ENCODE results near the gene PAN3.
"Not testable (repeated sequence)": the region's sequence is repeated elsewhere in the genome, so short reads cannot be mapped to it uniquely, and the experiment has no call there.

The PAN3 gene

DNA sequence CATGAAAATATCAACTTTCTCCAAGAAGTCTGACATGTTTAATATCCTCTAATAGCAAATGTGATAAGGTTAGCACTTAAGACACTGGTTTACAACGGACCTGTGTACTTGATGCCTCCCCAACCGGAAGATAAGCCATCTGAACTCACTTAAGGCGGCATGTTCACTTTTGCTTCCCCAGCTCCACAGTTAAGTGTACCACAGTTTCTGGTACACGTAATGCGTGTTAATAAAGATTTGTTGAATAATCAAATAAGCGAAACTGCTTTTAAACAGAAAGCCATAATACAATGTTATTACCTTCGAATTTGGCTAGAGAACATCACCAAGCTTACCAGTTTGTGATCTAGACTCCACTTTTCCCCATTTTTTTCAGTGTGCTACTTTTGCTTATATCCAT is 1.4 kb upstream of the PAN3 start:
- peak; percentile 17 for DNase-seq (ENCODE audit: low spot score)

DNA sequence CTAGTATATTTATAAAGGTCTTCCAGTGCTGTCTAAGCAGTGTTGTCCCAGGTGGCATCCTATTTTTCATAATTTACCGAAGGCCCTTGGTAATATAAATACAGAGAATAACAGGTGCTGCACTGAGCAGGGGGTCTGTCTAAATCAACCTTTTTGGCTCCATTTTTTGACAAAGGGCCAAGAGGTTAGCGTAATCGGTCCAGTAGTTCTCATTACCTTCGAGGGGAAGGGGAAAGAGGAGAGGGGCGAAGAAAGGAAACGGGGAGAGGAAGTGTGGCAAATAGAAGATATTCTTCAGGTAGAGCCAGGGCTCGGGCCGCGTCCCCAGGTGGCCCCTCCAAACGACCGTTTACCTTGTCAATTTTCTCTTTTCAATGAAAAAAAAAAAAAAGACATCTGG is 749 bp upstream of the PAN3 start:
- no peak for DNase-seq (ENCODE audit: low spot score)

- DNase-seq (ENCODE audit: low spot score): peak; percentile 88
These were observed 568 bp downstream of the PAN3 start for GRCh38 chr13:28138756-28139470.

- no peak for DNase-seq (ENCODE audit: low spot score)
These were observed 2.2 kb downstream of the PAN3 start for GRCh38 chr13:28140433-28141125.

DNA sequence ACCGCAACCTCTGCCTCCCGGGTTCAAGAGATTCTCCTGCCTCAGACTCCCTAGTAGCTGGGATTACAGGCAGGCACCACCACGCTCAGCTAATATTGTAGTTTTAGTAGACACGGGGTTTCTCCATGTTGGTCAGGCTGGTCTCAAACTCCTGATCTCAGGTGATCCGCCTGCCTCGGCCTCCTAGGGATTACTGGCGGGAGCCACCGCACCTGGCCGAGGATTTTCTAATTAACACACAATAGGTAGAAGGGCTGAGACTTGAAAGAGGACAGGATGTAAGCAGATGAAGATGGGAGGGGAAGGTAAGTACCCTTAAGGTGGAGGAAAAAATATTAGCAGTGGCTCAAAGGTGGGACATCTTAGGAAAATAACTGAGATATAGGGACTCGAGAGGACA is 3.2 kb downstream of the PAN3 start:
- DNase-seq (ENCODE audit: low spot score): not testable (repeated sequence)

DNA sequence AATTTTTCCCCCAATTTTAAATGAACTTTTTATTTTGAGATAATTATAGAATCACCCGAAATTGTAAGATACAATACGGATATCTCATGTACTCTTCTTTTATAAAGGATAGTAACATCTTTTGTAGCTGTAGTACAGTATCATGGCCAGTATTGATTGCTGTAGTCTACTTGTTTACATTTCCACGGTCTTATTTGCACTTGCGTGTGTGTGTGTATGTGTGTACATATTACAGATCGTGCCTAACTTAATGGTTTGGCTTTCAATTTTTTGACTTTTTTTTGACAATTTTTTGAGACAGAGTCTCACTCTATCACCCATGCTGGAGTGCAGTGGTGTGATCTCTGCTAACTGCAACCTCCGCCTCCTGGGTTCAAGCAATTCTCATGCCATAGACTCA is 6.7 kb downstream of the PAN3 start:
- DNase-seq (ENCODE audit: low spot score): no peak

DNA sequence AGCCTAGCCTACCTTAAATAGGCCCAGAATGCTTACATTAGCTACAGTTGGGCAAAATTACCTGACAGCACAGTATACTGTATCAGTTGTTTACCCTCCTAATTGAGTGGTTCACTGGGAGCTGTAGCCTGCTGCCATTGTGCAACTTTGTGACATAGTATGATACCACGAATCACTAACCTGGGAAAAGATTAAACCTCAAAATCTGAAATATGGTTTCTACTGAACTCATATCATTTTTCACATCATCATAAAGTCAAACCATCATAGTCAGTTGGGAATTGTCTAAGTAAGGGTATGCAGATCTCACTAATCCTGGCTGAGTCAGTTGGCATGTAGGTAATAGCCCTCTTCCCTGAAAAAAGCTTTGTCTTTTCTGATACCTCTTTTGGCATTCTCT is 9.2 kb downstream of the PAN3 start:
- no peak for DNase-seq (ENCODE audit: low spot score)

DNA sequence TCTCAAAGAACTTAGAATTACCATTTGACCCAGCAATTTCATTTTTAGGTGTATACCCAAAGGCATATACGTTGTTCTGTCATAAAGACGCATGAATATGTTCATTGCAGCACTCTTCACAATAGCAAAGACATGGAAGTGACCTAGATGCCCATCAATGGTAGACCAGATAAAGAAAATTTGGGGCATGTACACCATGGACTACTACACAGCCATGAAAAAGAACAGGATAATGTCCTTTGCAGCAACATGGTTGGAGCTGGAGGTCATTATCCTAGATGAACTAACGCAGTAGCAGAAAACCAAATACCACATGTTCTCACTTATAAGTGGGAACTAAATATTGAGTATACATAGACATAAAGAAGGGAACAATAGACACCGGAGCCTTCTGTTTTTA is 20.7 kb downstream of the PAN3 start:
- DNase-seq (ENCODE audit: low spot score): no peak

GRCh38 chr13:28161370-28161769 is 23.0 kb downstream of the PAN3 start:
- DNase-seq (ENCODE audit: low spot score): no peak

GRCh38 chr13:28163587-28163986 is 25.2 kb downstream of the PAN3 start:
- DNase-seq (ENCODE audit: low spot score): no peak

GRCh38 chr13:28166257-28166656 is 27.9 kb downstream of the PAN3 start:
- no peak for DNase-seq (ENCODE audit: low spot score)

DNA sequence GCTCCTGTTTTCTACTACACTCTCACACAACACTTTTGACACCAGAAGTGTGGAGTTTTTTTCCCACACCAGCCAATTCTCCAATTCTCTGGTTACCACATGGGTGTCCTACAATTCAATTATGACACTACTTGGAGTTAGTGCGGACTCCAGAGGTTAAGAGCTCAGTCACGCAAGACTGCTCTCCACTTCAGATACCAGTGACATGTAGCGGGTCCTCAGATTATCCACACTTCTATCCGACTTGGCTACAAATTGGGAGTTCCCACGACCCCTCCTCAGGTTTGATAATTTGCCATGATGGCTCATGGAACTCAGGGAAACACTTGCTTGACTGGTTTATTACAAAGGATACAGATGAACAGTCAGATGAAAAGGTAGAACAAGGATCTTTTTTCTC is 32.9 kb downstream of the PAN3 start:
- DNase-seq (ENCODE audit: low spot score): no peak

GRCh38 chr13:28172947-28173346 is 34.6 kb downstream of the PAN3 start:
- DNase-seq (ENCODE audit: low spot score): no peak

DNA sequence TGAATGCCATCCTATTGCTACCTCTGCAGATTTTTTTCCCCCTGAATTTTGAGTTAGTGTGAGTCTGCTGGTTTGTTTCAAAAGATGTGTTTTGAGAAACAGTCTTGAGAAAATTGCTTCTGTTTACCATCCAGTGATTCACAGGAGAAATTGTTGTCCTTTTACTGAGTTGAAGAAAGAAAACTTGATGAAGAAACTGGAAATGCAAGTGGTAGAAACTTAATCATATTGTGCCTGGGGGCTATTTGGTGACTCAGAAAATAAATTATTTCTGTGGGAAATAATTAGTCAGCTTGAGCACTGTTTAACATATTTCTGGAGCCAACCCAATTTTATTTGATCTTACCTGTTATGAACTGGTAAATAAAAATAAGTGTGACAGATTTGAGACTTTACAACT is 35.4 kb downstream of the PAN3 start:
- no peak for DNase-seq (ENCODE audit: low spot score)

DNA sequence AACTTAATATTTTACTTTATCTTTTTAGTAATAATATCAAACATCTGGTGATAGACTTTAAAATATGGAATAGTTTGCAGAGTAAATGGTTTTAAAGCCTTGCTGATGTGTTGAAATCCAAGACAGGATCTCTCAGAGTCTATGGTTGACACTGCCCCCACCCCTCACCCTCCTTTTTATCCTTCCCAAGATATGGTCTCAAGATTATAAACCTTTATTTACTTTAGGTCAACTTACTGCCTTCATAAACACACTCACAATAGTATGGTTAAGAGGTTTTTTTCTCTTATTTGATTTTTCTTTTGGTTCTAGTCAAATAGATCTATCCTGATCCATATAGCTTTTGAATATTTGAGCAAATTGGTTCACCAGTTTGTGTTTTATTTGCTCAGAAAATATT is 39.0 kb downstream of the PAN3 start:
- no peak for DNase-seq (ENCODE audit: low spot score)

GRCh38 chr13:28177877-28178276 is 39.5 kb downstream of the PAN3 start:
- no peak for DNase-seq (ENCODE audit: low spot score)

DNA sequence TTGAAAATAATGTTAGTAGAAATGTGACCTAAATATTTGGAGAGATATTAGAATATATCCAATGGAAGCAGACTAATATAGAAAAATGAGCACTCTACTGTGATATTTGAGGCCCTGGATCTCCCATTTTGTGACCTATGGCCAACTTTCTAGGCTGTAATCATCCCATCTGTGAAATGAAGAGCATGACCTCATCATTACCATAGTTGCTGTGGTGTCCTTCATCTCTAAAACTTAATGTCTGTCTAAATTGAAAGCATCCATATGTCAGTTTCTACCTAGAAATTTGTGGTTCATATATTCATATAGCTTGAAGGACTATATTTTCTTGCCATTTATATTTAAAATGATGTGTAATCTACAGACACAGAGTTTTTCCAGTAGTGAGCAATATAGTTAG is 41.6 kb downstream of the PAN3 start:
- no peak for DNase-seq (ENCODE audit: low spot score)

DNA sequence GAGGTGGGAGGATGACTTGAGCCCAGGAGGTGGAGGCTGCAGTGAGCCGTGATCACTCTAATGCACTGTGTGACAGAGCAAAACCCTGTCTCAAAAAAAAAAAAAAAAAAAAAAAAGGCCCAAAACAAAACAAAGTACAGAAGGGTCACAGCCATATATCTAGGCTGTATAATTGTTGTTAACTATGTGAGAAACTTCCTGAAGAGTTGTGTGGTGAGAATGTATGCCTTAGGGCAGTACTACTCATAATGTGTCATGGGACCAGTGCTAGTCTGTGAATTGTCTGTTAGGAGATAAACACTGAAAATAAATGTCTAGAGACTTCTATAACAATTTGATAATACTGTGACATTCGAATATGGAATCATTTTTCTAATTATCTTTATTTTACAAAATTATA is 43.1 kb downstream of the PAN3 start:
- no peak for DNase-seq (ENCODE audit: low spot score)

DNA sequence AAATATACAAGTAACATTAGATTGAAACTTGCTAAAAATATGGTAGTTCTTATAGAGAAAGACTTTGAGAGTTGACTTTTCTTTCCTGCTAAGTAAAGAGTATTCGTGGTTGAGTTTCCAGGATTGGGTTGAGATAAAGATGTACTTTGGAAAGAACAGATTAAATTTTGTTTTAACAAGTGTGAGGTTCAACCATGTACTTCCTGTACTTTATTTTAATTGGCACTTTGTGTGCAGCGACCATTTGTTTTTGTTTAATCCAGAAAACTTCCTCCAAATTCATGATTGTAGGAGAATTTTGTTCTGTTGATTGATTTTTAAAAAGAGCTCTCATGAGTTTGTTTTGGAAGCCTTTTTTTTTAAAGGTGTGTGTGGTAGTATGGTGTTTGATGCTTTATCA is 46.9 kb downstream of the PAN3 start:
- DNase-seq (ENCODE audit: low spot score): no peak

- DNase-seq (ENCODE audit: low spot score): no peak
These were observed 60.7 kb downstream of the PAN3 start for GRCh38 chr13:28199089-28199488.

- no peak for DNase-seq (ENCODE audit: low spot score)
These were observed 65.7 kb downstream of the PAN3 start for GRCh38 chr13:28204043-28204442.

DNA sequence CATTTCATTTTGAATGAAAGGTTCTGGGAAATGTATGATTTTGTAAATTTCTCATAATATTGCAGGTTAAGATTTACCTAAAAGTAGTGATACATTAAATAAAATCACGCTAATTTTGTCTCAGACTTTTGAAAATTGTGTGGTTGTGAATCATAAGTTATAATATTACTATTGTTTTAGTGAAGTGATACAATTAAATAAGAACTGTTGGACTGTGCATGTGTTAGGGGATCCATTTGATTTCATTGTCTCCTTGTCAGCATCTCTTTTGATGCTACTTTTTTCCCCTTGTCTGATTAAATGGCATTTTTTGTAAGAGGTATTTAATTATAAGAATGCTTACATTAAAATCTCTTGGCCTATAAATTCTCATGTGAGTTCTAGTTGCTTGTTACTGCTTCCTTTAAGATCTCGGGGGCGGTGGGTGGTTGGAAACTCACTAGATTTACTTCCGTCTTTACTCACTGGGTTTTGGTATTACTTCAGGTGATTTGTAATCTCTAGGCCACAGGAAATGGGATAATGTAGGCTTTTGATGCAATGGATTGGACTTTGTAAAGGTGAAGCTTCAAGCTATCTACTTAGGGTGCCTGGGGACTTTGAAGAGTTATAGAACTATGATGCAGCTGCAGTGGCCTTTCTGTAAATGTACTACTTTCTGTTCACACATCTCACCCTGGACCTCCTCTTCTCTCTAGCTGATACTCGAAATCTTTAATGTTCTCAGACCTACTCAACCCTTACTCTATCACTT is 66.5 kb downstream of the PAN3 start:
- DNase-seq (ENCODE audit: low spot score): no peak

- no peak for DNase-seq (ENCODE audit: low spot score)
These were observed 80.3 kb downstream of the PAN3 start for GRCh38 chr13:28218679-28219078.
